Measurements from ENCODE around the gene RTTN. TPM values are rescaled to one million over a fixed set of nuclear protein-coding genes. Genes with fewer than 3 reads are reported as not detected.

Gene RTTN
- polyA plus RNA-seq, 1 of the 3 experiments (the other 2 are of a cell fraction) = 4.7 TPM

GRCh38 chr18:70154591-70155194 lies 50.8 kb downstream of the RTTN start:
- CTCF ChIA-PET = interaction anchor here (1.0 kb wide), 1 partner anchor 16 kb away, joined by 3 read pairs; no protein-coding TSS in a partner anchor
- 65% methylated on average over 4 of the region's 4 CpGs for WGBS (ENCODE audit: low lambda C conversion rate)

GRCh38 chr18:70151614-70152013 lies 53.9 kb downstream of the RTTN start:
- no peaks in the 10 kb centered on the region for H3K9me3 ChIP-seq
- peaks cover 2 to 9% of the 10 kb centered on the region in 2 experiments for H3K36me3 ChIP-seq (replicated peaks in 1 of 2; ENCODE audit: control insufficient read depth in 1 of 2, insufficient read depth in 2 of 2, low read length in 1 of 2)
- POLR2A ChIA-PET = no interaction called here
- CTCF ChIA-PET = interaction anchor here (1.1 to 2.0 kb wide), 4 partner anchors 24 to 1491 kb away, joined by 3 to 5 read pairs (median 4); no protein-coding TSS in a partner anchor
- H3K4me1 ChIP-seq (ENCODE audit: control insufficient read depth in 1 of 2, insufficient read depth in 2 of 2, low read depth in 1 of 2, low read length in 1 of 2) = peaks cover 0 to 6% of the 10 kb centered on the region in 2 experiments; a peak in 2 of 4 replicates
- H3K4me2 ChIP-seq = no peak overlapping the region
- H3K27me3 ChIP-seq (ENCODE audit: insufficient read depth) = no peaks in the 10 kb centered on the region
- no peak overlapping the region for H3K27ac ChIP-seq (ENCODE audit: low read depth in 2 of 2, low read length in 1 of 2)
- H4K20me1 ChIP-seq (ENCODE audit: insufficient read depth) = no peaks in the 10 kb centered on the region
- H3K4me3 ChIP-seq (ENCODE audit: low read depth in 2 of 2, low read length in 1 of 2) = no peak overlapping the region
- no peaks in the 10 kb centered on the region for H3K9me2 ChIP-seq
- H3K9ac ChIP-seq = no peak overlapping the region
- WGBS (ENCODE audit: low lambda C conversion rate) = 94% methylated on average over 3 of the region's 3 CpGs
- no peak for DNase-seq
- no peaks in the 10 kb centered on the region for H3K79me2 ChIP-seq (ENCODE audit: insufficient read depth)
- H2AFZ ChIP-seq (ENCODE audit: low read depth) = no peak overlapping the region
- H3F3A ChIP-seq (replicated peaks; ENCODE audit: insufficient read depth) = peaks cover 11% of the 10 kb centered on the region
- TF ChIP-seq ELF1 (IDR thresholded peaks at IDR 0.05) (no peak), YY1 (IDR thresholded peaks at IDR 0.05; ENCODE audit: low read depth) (no peak), EZH2phosphoT487 (IDR thresholded peaks at IDR 0.05; ENCODE audit: borderline replicate concordance, low read depth) (no peak), RCOR1 (IDR thresholded peaks at IDR 0.05; ENCODE audit: low read length) (no peak), TCF12 (IDR thresholded peaks at IDR 0.05) (no peak), NRF1 (IDR thresholded peaks at IDR 0.05; ENCODE audit: low read depth, low read length) (no peak), CHD2 (IDR thresholded peaks at IDR 0.05; ENCODE audit: low read length, partially characterized antibody) (no peak), EP300 (IDR thresholded peaks at IDR 0.05; ENCODE audit: borderline replicate concordance in 1 of 2, low read depth in 1 of 2, low read length in 1 of 2) (no peak), MAX (IDR thresholded peaks at IDR 0.05; ENCODE audit: low read depth) (no peak), GABPA (IDR thresholded peaks at IDR 0.05; ENCODE audit: low read depth) (no peak), RAD21 (IDR thresholded peaks at IDR 0.05; ENCODE audit: low read length) (no peak), POLR2AphosphoS5 (IDR thresholded peaks at IDR 0.05; ENCODE audit: low read depth, low read length) (no peak), MXI1 (IDR thresholded peaks at IDR 0.05; ENCODE audit: low read depth, low read length) (no peak), TEAD4 (IDR thresholded peaks at IDR 0.05; ENCODE audit: borderline replicate concordance, insufficient read depth) (no peak), CTCF (IDR thresholded peaks at IDR 0.05) (no peak), MEF2A (IDR thresholded peaks at IDR 0.05; ENCODE audit: borderline replicate concordance, low read depth) (no peak), REST (IDR thresholded peaks at IDR 0.05; ENCODE audit: low read depth, low read length) (no peak)

More at GRCh38 chr18:70154591-70155194, 50.8 kb downstream of the RTTN start:
- Histone ChIP-seq H3K9ac (no peak overlapping the region), H3K79me2 (ENCODE audit: insufficient read depth) (peaks cover 6% of the 10 kb centered on the region; the same call in 1 of the 2 replicates), H3F3A (replicated peaks; ENCODE audit: insufficient read depth) (peaks cover 11% of the 10 kb centered on the region), H3K27me3 (ENCODE audit: insufficient read depth) (no peaks in the 10 kb centered on the region), H3K4me1 (ENCODE audit: control insufficient read depth in 1 of 2, insufficient read depth in 2 of 2, low read depth in 1 of 2, low read length in 1 of 2) (peaks cover 0 to 6% of the 10 kb centered on the region in 2 experiments; a peak in 1 of 4 replicates), H3K4me3 (ENCODE audit: low read depth in 2 of 2, low read length in 1 of 2) (no peak overlapping the region), H4K20me1 (ENCODE audit: insufficient read depth) (no peaks in the 10 kb centered on the region), H3K9me3 (no peaks in the 10 kb centered on the region), H3K36me3 (replicated peaks in 1 of 2; ENCODE audit: control insufficient read depth in 1 of 2, insufficient read depth in 2 of 2, low read length in 1 of 2) (peaks cover under 1 to 17% of the 10 kb centered on the region in 2 experiments), H2AFZ (ENCODE audit: low read depth) (no peak overlapping the region), H3K27ac (ENCODE audit: low read depth in 2 of 2, low read length in 1 of 2) (peak overlapping the region in 1 of 2 experiments; percentile 34; a peak in 1 of 4 replicates), H3K9me2 (no peaks in the 10 kb centered on the region), H3K4me2 (no peak overlapping the region)
- POLR2A ChIA-PET = no interaction called here
- DNase-seq = no peak
- TF ChIP-seq PBX3 (IDR thresholded peaks at IDR 0.05) (peak; percentile 14; the same call in 1 of the 2 replicates), EZH2phosphoT487 (IDR thresholded peaks at IDR 0.05; ENCODE audit: borderline replicate concordance, low read depth) (no peak)

All from SK-N-SH (cell line).